ENCODE data around the gene FSTL5.

The FSTL5 gene

DNA sequence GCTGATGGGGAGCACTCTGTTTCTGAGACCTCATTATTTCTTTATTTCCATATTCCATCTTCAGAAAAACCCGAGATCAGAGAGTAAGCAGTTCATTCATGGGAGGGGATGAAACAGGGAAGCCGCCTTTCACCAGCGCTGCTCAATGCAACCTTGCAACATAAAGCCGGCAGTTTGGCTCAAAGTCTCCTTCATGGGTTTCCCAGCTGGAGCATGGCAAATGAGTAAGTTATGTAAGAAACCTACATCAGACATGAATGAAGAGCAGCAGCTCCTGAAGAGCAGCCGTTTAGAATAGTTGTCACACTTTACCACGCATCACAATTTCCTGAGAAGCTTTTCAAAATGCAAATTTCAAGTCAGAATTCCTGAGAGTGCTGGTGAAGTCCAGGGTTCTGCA is 578.8 kb downstream of the FSTL5 start:
- H3K36me3 ChIP-seq (ENCODE audit: control insufficient read depth in 1 of 2, insufficient read depth in 2 of 2, low read depth in 1 of 2, low read length in 2 of 2), result no peaks in the 10 kb centered on the region
- DNase-seq, result no peak
- no peaks in the 10 kb centered on the region for H3K79me1 ChIP-seq (replicated peaks; ENCODE audit: low read length, poor library complexity, severe bottlenecking)
- no peak overlapping the region for H2BK15ac ChIP-seq (ENCODE audit: low read depth, poor library complexity, severe bottlenecking)
- H3K4ac ChIP-seq (ENCODE audit: low read depth in 1 of 2, low read length in 2 of 2), result no peak overlapping the region
- H2BK12ac ChIP-seq (ENCODE audit: low read length in 2 of 2), result no peak overlapping the region
- 69% methylated on average over 4 of the region's 6 CpGs for WGBS
- no peak overlapping the region for H3K4me2 ChIP-seq (ENCODE audit: low read length, poor library complexity, severe bottlenecking)
- H3K9me3 ChIP-seq (ENCODE audit: control insufficient read depth, low read length), result no peaks in the 10 kb centered on the region
- H4K91ac ChIP-seq (ENCODE audit: low read length), result no peak overlapping the region
- H2AK5ac ChIP-seq (ENCODE audit: low read length, severe bottlenecking), result no peak overlapping the region
- no peaks in the 10 kb centered on the region for H3K4me1 ChIP-seq (ENCODE audit: control insufficient read depth, insufficient read depth, low read depth, low read length)
- H3K18ac ChIP-seq (ENCODE audit: low read depth in 1 of 2, low read length in 2 of 2), result no peak overlapping the region
- no peak overlapping the region for H2AFZ ChIP-seq (ENCODE audit: low read depth, low read length)
- no peak overlapping the region for H3K27ac ChIP-seq (ENCODE audit: low read length, poor library complexity, severe bottlenecking)
- no peak overlapping the region for H3K14ac ChIP-seq (ENCODE audit: low read length in 2 of 2)
- no peak overlapping the region for H2BK5ac ChIP-seq (ENCODE audit: low read depth, low read length, poor library complexity, severe bottlenecking)
- H2BK120ac ChIP-seq (ENCODE audit: low read depth, low read length), result no peak overlapping the region
- no peak overlapping the region for H3K9ac ChIP-seq (ENCODE audit: low read length)
- no peak overlapping the region for H3K23ac ChIP-seq (ENCODE audit: low read length in 2 of 2)
- no peak overlapping the region for H3K4me3 ChIP-seq (ENCODE audit: insufficient read depth in 1 of 2, low read depth in 1 of 2, low read length in 2 of 2)
- no peaks in the 10 kb centered on the region for H3K27me3 ChIP-seq (ENCODE audit: control insufficient read depth in 1 of 2, insufficient read depth in 1 of 2, low read length in 2 of 2)
- H4K8ac ChIP-seq (ENCODE audit: low read length), result no peak overlapping the region

DNA sequence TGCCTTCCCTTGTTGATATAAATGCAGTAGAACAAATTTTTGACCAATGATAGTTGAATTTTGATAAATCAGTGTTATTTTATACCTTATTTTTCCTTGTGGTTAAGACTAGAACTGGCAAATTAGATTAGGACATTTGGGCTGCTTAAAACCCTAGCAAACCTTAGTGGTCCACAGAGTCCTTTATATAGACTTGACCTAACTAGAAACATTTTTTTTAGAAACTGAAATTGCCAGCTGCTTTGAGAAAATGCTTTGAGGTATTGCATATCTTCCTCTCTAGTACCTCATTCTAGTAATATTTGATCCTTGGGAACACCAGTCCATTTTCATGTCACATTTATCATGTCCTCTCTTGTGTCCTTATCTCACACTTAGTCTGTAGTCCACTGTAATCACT is 580.3 kb downstream of the FSTL5 start:
- H3K79me1 ChIP-seq (replicated peaks; ENCODE audit: low read length, poor library complexity, severe bottlenecking), result no peaks in the 10 kb centered on the region
- no peak overlapping the region for H2BK12ac ChIP-seq (ENCODE audit: low read length in 2 of 2)
- H3K9ac ChIP-seq (ENCODE audit: low read length), result no peak overlapping the region
- H3K9me3 ChIP-seq (ENCODE audit: control insufficient read depth, low read length), result no peaks in the 10 kb centered on the region
- H3K4me2 ChIP-seq (ENCODE audit: low read length, poor library complexity, severe bottlenecking), result no peak overlapping the region
- H3K14ac ChIP-seq (ENCODE audit: low read length in 2 of 2), result no peak overlapping the region
- H4K8ac ChIP-seq (ENCODE audit: low read length), result no peak overlapping the region
- H2BK120ac ChIP-seq (ENCODE audit: low read depth, low read length), result no peak overlapping the region
- no peak overlapping the region for H3K27ac ChIP-seq (ENCODE audit: low read length, poor library complexity, severe bottlenecking)
- H4K91ac ChIP-seq (ENCODE audit: low read length), result no peak overlapping the region
- no peaks in the 10 kb centered on the region for H3K27me3 ChIP-seq (ENCODE audit: control insufficient read depth in 1 of 2, insufficient read depth in 1 of 2, low read length in 2 of 2)
- no peak overlapping the region for H3K23ac ChIP-seq (ENCODE audit: low read length in 2 of 2)
- H3K18ac ChIP-seq (ENCODE audit: low read depth in 1 of 2, low read length in 2 of 2), result no peak overlapping the region
- DNase-seq, result no peak
- no peak overlapping the region for H3K4ac ChIP-seq (ENCODE audit: low read depth in 1 of 2, low read length in 2 of 2)
- H3K36me3 ChIP-seq (ENCODE audit: control insufficient read depth in 1 of 2, insufficient read depth in 2 of 2, low read depth in 1 of 2, low read length in 2 of 2), result no peaks in the 10 kb centered on the region
- H3K4me3 ChIP-seq (ENCODE audit: insufficient read depth in 1 of 2, low read depth in 1 of 2, low read length in 2 of 2), result no peak overlapping the region
- H2AK5ac ChIP-seq (ENCODE audit: low read length, severe bottlenecking), result no peak overlapping the region
- H2BK15ac ChIP-seq (ENCODE audit: low read depth, poor library complexity, severe bottlenecking), result no peak overlapping the region
- H2BK5ac ChIP-seq (ENCODE audit: low read depth, low read length, poor library complexity, severe bottlenecking), result no peak overlapping the region
- H2AFZ ChIP-seq (ENCODE audit: low read depth, low read length), result no peak overlapping the region
- no peaks in the 10 kb centered on the region for H3K4me1 ChIP-seq (ENCODE audit: control insufficient read depth, insufficient read depth, low read depth, low read length)

DNA sequence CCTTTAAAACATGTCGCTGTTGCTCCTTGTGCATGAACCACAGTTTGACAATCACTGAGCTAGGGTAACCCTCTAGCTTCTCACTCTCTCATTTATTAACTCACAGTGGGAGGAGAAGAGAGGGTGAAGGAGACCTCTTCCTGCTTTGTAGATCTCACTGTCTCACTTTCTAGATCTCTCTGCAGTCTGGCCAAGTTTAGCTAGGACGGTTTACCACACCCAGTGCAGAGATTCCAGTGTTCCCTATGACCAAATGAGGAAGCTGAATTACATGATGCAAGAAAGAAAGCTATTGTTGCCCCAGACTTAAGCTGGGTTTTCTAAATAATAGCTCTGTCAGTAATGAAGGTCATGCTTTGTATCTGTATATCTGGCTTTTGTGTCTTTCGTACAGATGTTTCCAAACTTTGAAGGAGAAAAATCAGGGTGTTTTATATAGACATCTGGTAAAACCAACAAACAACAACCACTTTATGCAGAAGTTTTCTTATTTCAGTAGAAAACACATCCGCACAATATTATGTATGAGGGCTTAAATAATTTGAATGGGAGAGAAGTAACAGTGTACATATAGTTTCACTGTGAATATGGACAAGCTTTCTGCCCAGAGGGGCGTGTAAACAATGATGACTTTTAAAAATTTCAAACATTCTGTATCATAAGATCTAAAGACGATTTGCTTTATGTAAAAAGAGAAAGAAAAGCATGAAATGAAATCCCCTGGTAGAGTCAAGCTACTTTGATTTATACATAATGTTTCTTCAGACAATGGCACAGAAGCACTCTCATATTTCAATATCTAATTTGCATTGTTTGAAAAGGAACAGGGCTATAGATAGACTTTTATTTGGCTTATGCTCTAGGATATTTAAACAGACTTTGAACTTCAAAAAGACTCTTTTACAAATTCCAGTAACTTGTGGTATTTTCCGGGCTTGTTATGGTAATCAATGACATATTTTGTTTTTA is 582.3 kb downstream of the FSTL5 start:
- Histone ChIP-seq H3K36me3 (ENCODE audit: control insufficient read depth in 1 of 2, insufficient read depth in 2 of 2, low read depth in 1 of 2, low read length in 2 of 2) (no peaks in the 10 kb centered on the region), H3K14ac (ENCODE audit: low read length in 2 of 2) (no peak overlapping the region), H2BK5ac (ENCODE audit: low read depth, low read length, poor library complexity, severe bottlenecking) (no peak overlapping the region), H3K4me1 (ENCODE audit: control insufficient read depth, insufficient read depth, low read depth, low read length) (no peaks in the 10 kb centered on the region), H2BK120ac (ENCODE audit: low read depth, low read length) (no peak overlapping the region), H2AFZ (ENCODE audit: low read depth, low read length) (no peak overlapping the region), H4K8ac (ENCODE audit: low read length) (peak overlapping the region; percentile 23), H3K9me3 (ENCODE audit: control insufficient read depth, low read length) (no peaks in the 10 kb centered on the region), H2BK12ac (ENCODE audit: low read length in 2 of 2) (peak overlapping the region in 1 of 2 experiments; percentile 38), H3K27ac (ENCODE audit: low read length, poor library complexity, severe bottlenecking) (no peak overlapping the region), H2BK15ac (ENCODE audit: low read depth, poor library complexity, severe bottlenecking) (no peak overlapping the region), H3K4ac (ENCODE audit: low read depth in 1 of 2, low read length in 2 of 2) (peak overlapping the region in 1 of 2 experiments; percentile 51), H3K18ac (ENCODE audit: low read depth in 1 of 2, low read length in 2 of 2) (peak overlapping the region in 1 of 2 experiments; percentile 62), H2AK5ac (ENCODE audit: low read length, severe bottlenecking) (no peak overlapping the region), H4K91ac (ENCODE audit: low read length) (no peak overlapping the region), H3K23ac (ENCODE audit: low read length in 2 of 2) (no peak overlapping the region), H3K4me3 (ENCODE audit: insufficient read depth in 1 of 2, low read depth in 1 of 2, low read length in 2 of 2) (no peak overlapping the region), H3K79me1 (replicated peaks; ENCODE audit: low read length, poor library complexity, severe bottlenecking) (no peaks in the 10 kb centered on the region), H3K9ac (ENCODE audit: low read length) (no peak overlapping the region), H3K27me3 (ENCODE audit: control insufficient read depth in 1 of 2, insufficient read depth in 1 of 2, low read length in 2 of 2) (no peaks in the 10 kb centered on the region), H3K4me2 (ENCODE audit: low read length, poor library complexity, severe bottlenecking) (no peak overlapping the region)
- DNase-seq, result no peak
- WGBS, result 100% methylated on average over 2 of the region's 7 CpGs

DNA sequence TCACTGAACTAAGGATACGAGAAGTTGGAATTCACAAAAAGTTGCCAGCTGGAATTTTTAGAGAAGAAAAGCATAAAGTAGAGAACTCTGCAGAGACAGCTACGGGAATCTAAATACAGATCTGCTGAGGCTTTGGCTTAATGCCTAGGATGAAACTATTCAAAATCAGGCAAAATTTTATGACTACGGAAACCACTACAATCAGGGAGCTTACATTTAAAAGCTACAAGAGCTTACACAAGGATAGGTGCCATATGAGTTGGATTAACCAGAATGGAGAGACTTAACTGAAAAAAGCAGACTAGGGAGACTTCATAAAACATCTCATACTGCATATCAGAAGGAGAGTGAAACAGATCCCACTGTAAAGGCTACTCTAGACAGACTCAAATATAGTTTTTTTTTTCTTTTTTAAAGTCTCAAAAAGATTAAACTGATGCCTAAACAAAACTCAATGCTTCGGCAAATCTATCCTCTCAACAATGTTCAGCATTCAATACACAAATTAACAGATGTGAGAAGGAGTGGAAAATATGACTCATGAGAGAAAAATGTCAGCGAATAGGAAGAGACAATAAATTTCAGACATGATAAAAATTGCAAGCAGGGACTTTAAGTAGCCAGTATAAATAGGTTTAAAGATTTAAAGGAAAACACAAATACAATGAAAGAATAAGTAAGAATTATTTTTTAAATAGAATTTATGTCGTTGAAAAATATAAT is 586.1 kb downstream of the FSTL5 start:
- DNase-seq, result peak; percentile 84
- 39% methylated on average over 2 of the region's 6 CpGs for WGBS
- Histone ChIP-seq H3K9me3 (ENCODE audit: control insufficient read depth, low read length) (no peaks in the 10 kb centered on the region), H2AFZ (ENCODE audit: low read depth, low read length) (no peak overlapping the region), H2AK5ac (ENCODE audit: low read length, severe bottlenecking) (no peak overlapping the region), H2BK5ac (ENCODE audit: low read depth, low read length, poor library complexity, severe bottlenecking) (no peak overlapping the region), H3K27me3 (ENCODE audit: control insufficient read depth in 1 of 2, insufficient read depth in 1 of 2, low read length in 2 of 2) (no peaks in the 10 kb centered on the region), H3K18ac (ENCODE audit: low read depth in 1 of 2, low read length in 2 of 2) (no peak overlapping the region), H3K27ac (ENCODE audit: low read length, poor library complexity, severe bottlenecking) (peak overlapping the region; percentile 43), H3K36me3 (ENCODE audit: control insufficient read depth in 1 of 2, insufficient read depth in 2 of 2, low read depth in 1 of 2, low read length in 2 of 2) (no peaks in the 10 kb centered on the region), H2BK120ac (ENCODE audit: low read depth, low read length) (no peak overlapping the region), H4K8ac (ENCODE audit: low read length) (no peak overlapping the region), H3K4me1 (ENCODE audit: control insufficient read depth, insufficient read depth, low read depth, low read length) (no peaks in the 10 kb centered on the region), H2BK15ac (ENCODE audit: low read depth, poor library complexity, severe bottlenecking) (no peak overlapping the region), H3K23ac (ENCODE audit: low read length in 2 of 2) (no peak overlapping the region), H3K4me2 (ENCODE audit: low read length, poor library complexity, severe bottlenecking) (no peak overlapping the region), H3K14ac (ENCODE audit: low read length in 2 of 2) (no peak overlapping the region), H4K91ac (ENCODE audit: low read length) (no peak overlapping the region), H3K4ac (ENCODE audit: low read depth in 1 of 2, low read length in 2 of 2) (no peak overlapping the region), H3K4me3 (ENCODE audit: insufficient read depth in 1 of 2, low read depth in 1 of 2, low read length in 2 of 2) (no peak overlapping the region), H3K79me1 (replicated peaks; ENCODE audit: low read length, poor library complexity, severe bottlenecking) (no peaks in the 10 kb centered on the region), H2BK12ac (ENCODE audit: low read length in 2 of 2) (no peak overlapping the region), H3K9ac (ENCODE audit: low read length) (peak overlapping the region; percentile 1)
